ENCODE measurements around the gene RABGAP1L. TPM values are rescaled to one million over a fixed set of nuclear protein-coding genes. Genes with fewer than 3 reads are reported as not detected.

RABGAP1L gene
- total and polyA plus RNA-seq, 10 of the 15 experiments (the other 5 are each of a cell fraction or from before 2014, with no cell fraction given) = 5.8 to 194 (median 113) TPM

DNA sequence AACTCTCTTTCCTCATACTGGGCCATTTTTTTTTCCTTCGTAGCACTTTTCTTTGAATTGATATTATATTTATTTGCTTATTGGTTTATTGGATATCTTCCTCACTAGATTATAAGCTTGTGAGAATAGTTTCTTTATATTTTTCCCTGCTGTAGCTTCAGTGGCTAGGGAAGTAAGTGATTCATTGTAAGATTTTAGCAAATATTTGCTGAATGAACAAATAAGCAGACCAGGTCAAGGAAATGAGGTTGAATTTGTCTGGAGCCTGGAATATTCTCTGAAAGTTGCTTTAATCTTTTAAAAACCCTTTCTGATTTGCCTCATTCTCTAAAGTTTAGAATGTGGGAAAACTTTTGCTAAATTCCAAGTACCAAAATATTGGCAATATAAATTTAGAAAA is 80.2 kb downstream of the RABGAP1L start (continued):
- no peak for TF ChIP-seq SREBF2 (IDR thresholded peaks at IDR 0.05; ENCODE audit: low read length)

DNA sequence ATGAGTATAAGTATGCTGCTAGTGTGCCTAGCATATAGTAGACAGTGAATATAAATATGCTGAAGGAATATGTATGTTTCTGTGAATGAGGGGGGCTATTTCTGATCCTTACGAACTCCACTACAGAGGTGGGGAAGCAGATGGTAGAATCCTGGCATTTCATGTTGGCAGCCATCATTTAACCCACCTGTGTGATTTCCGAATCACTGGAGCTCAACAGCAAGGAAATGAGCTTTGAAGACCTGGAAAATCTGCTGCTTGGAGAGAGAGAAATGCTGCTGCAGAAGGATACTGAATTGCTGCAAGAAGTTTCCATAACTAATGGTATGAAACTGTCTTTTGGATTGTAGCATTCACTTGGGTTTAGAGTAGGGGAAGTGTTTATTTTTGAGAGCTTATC is 83.5 kb downstream of the RABGAP1L start:
- Histone ChIP-seq H3K27me3 (replicated peaks in 1 of 2; ENCODE audit: control insufficient read depth in 2 of 2, insufficient read depth in 2 of 2, low read length in 1 of 2) (no peaks in the 10 kb centered on the region), H4K20me1 (ENCODE audit: control insufficient read depth, insufficient read depth) (no peaks in the 10 kb centered on the region), H3K9me3 (replicated peaks; ENCODE audit: control insufficient read depth, insufficient read depth, low read length) (no peaks in the 10 kb centered on the region), H3K79me2 (ENCODE audit: control insufficient read depth, insufficient read depth, low read length) (no peaks in the 10 kb centered on the region; the same call in 1 of the 2 replicates), H3K27ac (ENCODE audit: control insufficient read depth, insufficient read depth) (no peak overlapping the region), H3K4me3 (no peak overlapping the region), H3K4me1 (ENCODE audit: control insufficient read depth, insufficient read depth, low read length) (no peaks in the 10 kb centered on the region), H2AFZ (ENCODE audit: control insufficient read depth, low read depth, low read length) (no peak overlapping the region), H3K36me3 (ENCODE audit: control insufficient read depth in 2 of 2, insufficient read depth in 2 of 2, low read length in 1 of 2) (peaks cover 0 to 28% of the 10 kb centered on the region in 2 experiments; a peak in 2 of 4 replicates), H3K9ac (ENCODE audit: control insufficient read depth, insufficient read depth, low read length) (no peak overlapping the region), H3K4me2 (ENCODE audit: control insufficient read depth, insufficient read depth) (no peak overlapping the region)
- 100% methylated on average over 2 of the region's 2 CpGs for WGBS (ENCODE audit: insufficient coverage, insufficient replicate concordance, low lambda C conversion rate, missing lambda C conversion rate)
- no TSS peak for BruUV-seq (replicated peaks)
- no peak for TF ChIP-seq RCOR1 (conservative IDR thresholded peaks at IDR 0.05; ENCODE audit: low read depth, low read length)
- TF ChIP-seq, protein P1, sequence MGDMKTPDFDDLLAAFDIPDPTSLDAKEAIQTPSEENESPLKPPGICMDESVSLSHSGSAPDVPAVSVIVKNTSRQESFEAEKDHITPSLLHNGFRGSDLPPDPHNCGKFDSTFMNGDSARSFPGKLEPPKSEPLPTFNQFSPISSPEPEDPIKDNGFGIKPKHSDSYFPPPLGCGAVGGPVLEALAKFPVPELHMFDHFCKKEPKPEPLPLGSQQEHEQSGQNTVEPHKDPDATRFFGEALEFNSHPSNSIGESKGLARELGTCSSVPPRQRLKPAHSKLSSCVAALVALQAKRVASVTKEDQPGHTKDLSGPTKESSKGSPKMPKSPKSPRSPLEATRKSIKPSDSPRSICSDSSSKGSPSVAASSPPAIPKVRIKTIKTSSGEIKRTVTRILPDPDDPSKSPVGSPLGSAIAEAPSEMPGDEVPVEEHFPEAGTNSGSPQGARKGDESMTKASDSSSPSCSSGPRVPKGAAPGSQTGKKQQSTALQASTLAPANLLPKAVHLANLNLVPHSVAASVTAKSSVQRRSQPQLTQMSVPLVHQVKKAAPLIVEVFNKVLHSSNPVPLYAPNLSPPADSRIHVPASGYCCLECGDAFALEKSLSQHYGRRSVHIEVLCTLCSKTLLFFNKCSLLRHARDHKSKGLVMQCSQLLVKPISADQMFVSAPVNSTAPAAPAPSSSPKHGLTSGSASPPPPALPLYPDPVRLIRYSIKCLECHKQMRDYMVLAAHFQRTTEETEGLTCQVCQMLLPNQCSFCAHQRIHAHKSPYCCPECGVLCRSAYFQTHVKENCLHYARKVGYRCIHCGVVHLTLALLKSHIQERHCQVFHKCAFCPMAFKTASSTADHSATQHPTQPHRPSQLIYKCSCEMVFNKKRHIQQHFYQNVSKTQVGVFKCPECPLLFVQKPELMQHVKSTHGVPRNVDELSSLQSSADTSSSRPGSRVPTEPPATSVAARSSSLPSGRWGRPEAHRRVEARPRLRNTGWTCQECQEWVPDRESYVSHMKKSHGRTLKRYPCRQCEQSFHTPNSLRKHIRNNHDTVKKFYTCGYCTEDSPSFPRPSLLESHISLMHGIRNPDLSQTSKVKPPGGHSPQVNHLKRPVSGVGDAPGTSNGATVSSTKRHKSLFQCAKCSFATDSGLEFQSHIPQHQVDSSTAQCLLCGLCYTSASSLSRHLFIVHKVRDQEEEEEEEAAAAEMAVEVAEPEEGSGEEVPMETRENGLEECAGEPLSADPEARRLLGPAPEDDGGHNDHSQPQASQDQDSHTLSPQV (IDR thresholded peaks at IDR 0.05) = no peak
- DNase-seq (ENCODE audit: low read depth, low spot score) (no peak), ATAC-seq (no peak), FAIRE-seq (no peak)
- CTCF ChIA-PET = interaction anchor here (1.7 kb wide), 1 partner anchor 20 kb away, joined by 5 read pairs; no protein-coding TSS in a partner anchor
- POLR2A ChIA-PET = no interaction called here
- in situ Hi-C loops (cut with MboI) (no loop called here), intact Hi-C loops (cut with micrococcal nuclease; ENCODE audit: unreplicated experiment) (no loop called here)
- SMC1A ChIA-PET (ENCODE audit: uncharacterized antibody, unreplicated experiment) = no interaction called here
- RAD21 ChIA-PET (ENCODE audit: unreplicated experiment) = no interaction called here

Measured in GM12878 (cell line).